Measurements from ENCODE around the gene CASKIN2.

GRCh38 chr17:75524970-75525805 lies 9.9 kb upstream of the CASKIN2 start, which contains the start of gene LLGL2:
- TF ChIP-seq CTCF (IDR thresholded peaks at IDR 0.05), result peak; percentile 15 to 69 (median 54)
- TF ChIP-seq POLR2A (IDR thresholded peaks at IDR 0.05), result peak; percentile 58
